ENCODE results near the gene CAPN13.

The CAPN13 gene

DNA sequence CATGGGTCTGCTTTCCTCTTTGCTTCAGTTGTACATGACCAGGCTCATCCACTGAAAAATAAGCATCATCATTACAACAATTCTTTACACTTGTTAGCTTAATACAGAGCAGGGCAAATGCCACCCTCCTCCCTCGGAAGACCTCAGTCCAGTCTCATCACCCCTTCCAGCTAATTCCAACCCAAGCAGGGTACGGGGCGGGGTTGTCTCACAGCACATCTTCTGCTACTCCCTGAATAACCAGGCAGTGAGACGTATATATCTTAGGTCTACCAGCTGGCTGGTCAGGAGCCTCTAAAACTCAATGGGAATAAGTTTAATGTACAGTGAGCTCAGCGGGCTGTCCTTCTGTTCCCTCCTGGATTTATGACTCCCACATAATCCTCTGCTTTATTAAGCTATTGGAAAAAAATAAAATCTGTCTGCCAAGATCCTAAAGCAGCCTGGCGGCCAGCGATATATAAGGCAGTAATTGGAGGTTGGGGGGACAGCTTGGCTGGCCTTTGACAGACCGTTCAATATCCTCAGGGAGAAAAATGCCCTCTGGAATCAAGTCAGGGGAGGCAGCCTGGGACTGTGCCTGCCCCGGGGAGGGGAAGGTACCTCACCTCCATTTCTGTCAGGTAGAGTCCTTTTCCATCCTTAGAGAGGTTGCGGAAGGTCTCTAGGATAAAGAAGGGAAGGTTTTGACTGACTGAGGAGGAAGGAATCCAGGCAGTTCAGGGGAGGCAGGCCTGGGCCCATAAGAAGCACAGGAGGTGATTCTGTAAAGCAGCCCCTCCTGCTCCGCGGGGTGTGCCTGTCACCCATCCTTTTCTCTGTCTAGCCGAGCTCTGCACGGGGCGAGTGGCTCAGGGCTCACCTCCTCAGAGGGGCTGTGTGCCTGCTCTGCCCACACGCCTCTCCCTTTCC is 76.3 kb downstream of the CAPN13 start:
- no peak for DNase-seq (ENCODE audit: low spot score)

DNA sequence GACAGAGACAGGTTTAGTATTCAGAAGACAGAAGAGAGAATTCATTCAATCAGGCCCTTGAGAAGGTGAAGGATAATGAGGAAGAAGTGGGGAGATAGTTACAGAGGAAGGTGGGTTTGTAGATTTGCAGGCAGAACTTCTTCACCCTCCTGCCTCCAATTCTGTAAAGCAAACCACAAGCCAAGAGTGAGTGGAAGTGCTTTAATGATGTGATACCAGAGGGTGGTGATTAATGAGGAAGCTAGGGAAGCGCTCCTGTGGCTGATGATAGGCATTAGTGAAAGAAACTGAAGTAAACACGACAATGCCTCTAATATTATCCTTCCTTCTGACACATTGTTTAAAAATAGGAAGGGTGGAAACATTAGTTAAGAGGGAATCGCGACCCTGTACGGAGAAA is 78.2 kb downstream of the CAPN13 start:
- DNase-seq (ENCODE audit: low spot score), result no peak

DNA sequence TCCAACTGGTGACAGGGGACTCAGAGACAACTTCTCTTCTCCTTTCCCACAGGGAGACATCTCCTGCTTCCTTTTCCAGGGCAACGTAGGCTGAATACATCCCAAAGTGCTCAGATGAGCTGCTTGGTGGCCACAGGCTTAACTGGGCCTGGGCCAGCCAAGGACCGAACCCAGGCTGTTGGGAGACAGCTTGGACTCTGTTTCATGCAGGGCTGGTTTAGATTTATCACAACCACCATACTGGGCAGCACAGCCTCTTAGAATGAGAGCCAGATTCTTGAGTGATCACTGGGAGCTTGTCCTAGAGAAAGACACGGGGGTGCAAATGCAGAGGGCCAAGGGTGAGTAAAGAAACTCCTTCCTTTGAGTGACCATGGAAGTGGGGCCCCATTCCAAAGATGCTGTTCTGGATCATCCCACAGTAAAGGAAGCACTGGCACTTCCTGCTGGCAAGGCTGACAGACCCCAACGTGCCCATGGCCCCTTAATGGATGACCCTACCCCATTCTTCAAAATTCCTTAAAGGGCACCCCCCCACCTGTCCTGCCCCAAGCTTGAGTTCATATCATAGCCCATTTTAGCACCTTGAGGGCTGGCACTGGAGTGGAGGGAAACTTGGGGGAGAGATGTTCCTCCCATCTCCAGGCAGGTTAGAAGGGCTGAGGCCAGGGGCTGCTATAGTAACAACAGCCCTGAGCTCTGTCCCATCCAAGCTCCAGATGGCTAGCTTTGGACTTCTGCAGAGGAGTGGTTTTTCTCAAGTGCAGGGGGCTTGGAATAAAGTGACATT is 84.1 kb downstream of the CAPN13 start:
- DNase-seq (ENCODE audit: low spot score), result no peak

DNA sequence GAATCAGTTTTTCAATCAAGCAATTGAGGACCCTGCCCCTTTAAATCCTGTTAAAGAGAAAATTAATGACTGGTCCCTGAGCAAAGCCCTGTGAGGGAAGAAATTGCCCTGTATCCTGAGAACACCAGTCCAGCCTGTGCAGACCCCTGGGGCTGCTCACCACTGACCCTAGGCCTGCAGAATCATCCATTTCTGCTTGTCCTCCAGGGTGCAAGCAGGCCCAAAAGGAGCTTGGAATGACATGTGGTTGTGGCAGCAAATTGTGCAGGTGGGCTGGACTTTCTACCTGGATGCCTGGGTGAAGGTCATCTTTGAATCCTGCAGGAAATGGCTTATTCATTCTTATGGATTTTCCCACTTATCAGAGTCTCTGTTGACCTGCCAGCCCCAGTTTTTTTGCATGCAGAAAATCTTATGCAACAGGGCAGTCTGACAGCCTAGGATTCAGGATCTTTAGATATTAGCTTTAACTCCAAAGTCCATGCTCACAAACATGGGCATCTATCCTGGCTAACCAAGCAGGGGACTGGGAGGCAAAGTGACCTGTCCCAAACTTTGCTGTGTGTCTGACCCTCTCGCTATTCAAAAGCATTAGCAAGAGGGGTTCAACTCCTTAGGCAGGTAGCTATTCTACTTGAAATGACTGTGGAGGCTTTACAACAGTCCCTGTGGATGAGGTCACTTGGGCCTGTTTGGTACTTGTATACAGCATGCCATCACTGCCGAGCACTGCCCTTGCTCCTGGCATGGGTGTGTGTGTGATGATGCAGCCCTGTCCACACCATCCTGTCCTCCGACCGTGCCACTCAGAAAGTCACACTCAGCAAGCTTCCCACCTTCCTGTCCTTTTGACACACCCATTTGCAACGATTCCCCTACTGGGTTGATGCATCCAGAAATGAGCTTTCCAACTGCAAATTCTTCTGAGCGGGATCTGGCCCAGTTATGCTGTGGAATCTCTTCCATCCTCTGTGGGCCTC is 85.3 kb downstream of the CAPN13 start:
- DNase-seq (ENCODE audit: low spot score), result no peak

DNA sequence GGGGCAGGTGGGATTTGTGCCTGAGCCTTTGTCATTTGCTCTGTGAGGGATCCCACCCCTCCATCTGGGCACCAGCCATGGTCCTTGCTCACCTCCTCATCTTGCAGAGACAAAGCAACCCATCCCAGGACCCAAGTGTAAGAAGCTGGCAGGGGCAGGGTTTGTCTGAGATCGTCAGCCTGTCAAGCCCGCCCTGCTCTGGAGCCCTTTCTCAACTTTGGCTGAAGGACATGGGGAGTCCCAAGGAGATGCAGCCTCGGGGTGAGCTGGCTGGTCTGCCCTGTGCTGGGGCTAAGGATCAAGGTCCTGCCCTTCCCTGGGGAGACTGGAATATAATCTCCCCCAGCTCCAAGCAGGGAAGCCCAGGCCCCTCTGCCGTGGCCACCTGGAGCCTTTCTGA is 86.0 kb downstream of the CAPN13 start:
- DNase-seq (ENCODE audit: low spot score), result no peak

DNA sequence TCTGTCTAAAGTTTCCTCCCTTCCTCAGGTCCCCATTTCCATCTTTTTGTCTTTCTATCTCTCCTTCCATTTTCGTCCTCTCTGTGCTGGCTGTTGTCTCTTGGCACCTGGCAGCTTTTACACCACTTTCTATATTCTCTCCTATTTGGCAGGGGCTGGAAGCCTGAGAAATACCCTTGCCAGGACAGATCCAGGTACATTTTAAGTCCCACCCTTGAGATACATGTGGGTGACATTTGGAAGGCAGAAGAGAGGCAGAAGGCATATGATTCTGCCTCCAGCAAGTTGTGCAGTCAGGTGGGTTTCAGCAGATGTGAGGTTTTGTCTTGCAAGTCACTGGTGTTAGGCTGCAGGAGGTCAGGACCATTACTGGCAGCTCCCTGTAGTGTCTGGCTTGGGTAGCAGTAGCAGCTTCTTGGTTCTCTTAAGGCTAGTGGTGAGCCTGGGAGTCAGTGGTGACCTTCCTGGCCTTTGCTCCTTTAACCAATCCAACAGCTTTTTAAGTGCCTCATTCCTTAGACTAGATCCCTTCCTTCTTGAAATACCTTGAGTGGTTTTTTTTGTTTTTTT is 90.1 kb downstream of the CAPN13 start:
- DNase-seq (ENCODE audit: low spot score), result no peak

DNA sequence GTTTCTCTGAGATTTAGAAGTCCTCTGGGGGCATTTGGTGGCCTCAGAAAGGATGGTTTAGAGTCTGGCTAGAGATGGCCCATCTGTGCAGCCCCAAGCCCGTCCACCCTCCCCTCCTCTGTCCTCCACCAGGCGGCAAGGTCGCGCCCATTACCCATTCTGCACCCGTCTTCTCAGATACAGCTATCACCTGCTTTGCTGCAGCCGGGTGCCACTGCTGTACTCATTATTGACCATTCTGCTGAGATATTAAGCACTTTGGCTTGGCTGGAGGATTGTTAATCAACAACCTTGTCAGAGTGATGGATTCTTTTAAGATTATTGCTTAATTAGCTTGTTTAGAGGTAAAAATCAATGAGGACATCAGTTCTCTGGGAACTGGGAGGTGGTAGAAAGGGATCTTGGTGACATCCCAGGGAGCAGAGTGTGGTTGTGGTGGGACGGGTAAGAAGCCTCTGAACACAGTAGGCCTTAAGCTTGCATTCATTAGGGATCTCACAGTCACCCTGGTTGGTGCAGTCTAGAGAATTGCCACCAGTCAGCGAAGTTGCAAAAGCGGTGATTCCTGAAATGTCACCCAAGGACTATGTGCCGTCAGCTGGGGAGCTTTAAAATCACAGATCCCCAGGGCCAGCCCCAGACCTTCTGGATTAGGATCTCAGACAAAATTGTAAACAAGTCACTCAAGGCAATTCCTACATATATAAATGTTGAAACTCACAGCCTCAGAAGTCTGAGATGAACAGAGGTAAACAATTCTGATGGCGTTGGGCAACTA is 90.9 kb downstream of the CAPN13 start:
- no peak for DNase-seq (ENCODE audit: low spot score)

DNA sequence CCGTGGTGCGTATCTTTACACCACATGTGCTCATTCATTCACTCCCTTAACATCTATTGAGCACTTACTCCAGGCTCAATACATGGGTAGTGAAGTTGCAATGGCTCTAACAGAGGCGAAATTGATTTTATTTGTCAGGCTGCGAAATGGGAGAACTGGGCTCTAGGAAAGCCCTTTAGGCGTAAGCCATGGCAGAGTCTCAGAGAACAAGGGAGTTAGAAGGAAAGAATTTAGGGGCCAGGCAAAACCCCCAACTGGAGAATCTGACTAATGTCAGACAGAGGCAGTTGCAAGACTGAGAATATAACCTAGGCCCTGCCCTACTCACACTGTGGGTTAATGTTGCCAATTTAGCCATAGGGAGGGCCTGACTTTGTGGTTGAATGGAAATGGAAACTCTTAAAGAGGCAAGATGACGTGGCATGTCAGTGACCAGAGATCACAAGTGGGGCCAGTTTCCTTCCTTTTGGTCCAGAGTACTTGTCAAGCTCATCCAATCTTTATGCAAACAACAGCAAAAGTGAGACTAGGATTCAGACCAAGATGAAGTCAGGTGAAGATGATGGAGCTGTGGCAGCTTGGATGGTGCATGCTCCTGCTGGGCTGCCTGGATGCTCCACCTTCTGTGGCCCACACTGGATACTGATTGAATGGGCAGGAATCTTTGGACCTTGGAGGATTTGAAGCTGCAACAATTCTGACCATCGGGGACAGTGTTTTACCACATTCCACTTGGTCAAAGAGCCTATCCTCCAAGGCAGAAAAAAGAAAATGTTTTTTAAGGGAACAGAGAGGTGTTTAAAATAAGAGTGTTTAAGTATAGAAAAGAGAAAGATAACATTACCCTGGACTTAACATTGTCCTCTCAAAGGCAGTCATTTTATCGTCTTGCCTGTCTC is 92.2 kb downstream of the CAPN13 start:
- DNase-seq (ENCODE audit: low spot score), result no peak

DNA sequence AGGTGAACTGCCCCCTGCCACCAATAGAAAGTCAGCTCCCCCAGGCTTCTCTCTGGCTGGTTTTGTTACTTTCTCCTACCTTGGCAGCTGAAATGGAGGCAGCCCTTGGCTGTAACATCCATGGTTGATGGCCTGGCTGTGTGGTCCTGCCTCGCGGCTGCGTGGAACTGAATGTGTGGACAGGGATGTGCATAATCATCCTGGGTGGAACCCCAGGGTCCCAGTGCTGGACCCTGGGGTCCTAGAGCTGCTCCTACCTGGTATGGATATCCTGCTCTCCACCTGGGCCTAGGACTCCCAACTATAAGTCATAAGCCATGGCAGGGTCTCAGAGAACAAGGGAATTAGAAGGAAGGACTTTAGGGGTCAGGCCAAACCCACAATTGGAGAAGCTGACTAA is 93.5 kb downstream of the CAPN13 start:
- DNase-seq (ENCODE audit: low spot score), result no peak

DNA sequence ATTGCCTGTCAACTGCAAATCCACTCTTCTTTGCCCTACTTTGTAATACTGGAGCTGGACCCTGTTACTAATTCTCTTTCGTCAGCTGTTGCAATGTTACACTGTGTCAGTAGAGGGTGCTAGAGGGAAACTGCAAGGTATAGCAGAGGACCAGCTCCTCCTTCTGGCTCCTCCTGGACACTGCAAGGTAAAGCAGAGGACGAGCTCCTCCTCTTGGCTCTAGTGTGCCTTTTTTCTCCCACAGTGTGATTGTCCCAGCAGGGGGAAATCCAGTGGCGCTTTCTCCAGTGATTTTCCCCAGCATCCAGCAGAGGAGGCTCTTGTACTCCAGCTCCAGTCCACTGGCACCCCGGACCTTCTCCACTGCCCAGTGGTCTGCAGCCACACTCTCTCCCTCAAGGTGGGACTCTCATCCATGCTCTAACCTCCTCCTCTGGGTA is 95.6 kb downstream of the CAPN13 start:
- peak; percentile 90 for DNase-seq (ENCODE audit: low spot score)

DNA sequence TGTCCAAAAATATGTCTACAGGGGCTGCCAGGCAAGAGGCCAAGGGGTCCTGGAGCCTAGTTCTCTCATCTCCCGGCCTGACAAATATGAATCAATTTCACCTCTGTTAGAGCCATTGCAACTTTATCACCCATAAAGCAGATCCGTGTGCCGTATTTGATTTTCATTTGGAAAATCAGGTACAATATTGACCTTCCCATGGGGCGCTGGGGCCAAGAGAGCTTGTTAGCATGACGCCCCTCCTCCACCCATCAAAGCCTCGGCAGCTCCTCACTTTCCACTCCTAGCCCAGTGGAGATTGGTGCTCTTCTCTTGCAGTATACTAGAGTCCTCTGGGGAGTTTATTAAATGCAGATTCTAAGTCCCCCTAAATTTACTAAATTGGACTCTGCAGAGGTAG is 96.8 kb downstream of the CAPN13 start:
- no peak for DNase-seq (ENCODE audit: low spot score)

DNA sequence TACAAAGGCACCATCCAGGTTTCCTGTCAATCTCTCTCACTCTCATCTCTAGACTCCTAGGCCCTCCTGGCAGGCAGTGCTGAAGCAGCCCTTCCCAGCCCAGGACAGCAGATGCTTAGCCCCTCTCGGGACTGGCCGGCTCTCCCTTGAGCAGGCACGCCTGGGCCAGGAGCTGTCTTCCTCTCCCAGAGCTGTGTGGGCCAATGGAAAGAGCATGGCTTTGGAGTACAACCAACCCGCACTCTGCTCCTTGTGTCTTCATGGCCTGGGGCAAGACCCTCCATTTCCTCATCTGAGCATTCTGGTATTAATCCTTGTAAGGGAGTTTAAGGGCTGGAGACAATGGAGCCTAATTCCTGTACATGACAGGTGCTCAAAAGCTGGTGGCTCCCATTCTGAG is 97.2 kb downstream of the CAPN13 start:
- no peak for DNase-seq (ENCODE audit: low spot score)

DNA sequence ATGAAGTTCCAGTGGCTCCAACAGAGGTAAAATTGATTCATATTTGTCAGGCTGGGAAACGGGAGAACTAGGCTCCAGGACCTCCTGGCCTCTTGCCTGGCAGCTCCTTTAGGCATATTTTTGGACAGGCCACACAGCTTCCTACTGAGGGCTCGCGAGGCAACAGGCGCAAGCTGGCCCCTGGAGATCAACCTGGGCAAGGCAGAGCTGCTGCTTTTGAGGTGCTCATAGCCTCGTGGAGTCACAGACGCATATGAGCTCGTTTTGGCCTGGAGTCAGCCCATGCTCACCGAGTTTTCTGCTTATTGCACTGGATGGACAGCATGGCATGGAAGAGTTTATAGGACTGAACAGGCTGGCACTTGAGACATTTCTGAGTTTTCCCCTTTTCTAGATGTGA is 97.7 kb downstream of the CAPN13 start:
- no peak for DNase-seq (ENCODE audit: low spot score)

DNA sequence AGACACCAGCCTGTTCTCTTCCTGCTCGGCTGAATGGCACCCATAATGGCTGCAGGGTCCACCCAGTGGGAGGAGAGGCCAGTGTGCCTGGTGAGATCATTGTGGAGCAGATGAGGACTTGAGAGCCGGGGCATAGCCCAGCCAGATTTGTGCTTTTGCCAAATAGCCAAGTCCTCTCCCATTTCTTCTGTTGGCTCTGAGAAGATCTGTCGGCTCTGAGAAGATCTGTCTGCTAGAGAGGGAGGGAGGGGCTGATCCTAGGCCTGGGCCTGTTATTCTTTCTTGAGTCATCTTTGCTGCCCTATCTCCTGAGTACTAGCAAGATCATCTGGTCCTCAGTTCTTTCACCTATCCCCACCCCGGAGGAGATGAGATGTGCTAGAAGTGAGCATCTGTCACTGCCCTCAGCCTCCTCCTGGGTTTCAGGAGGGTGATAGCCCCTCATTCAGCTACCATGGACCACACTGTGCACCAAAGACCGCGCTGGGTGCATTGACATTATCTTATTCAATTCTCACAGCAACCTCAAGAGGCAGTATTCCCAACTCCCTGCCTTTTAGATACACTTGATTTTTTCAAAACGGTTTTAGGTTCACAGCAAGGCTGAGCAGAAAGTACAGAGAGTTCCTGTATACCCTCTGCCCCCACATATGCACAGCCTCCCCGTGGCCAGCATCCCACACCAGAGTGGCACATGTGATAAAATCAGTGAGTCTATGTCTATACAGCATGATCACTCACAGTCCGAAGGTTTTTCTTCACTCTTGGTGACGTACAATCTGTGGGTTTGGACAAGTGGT is 98.6 kb downstream of the CAPN13 start:
- DNase-seq (ENCODE audit: low spot score), result peak; percentile 62

DNA sequence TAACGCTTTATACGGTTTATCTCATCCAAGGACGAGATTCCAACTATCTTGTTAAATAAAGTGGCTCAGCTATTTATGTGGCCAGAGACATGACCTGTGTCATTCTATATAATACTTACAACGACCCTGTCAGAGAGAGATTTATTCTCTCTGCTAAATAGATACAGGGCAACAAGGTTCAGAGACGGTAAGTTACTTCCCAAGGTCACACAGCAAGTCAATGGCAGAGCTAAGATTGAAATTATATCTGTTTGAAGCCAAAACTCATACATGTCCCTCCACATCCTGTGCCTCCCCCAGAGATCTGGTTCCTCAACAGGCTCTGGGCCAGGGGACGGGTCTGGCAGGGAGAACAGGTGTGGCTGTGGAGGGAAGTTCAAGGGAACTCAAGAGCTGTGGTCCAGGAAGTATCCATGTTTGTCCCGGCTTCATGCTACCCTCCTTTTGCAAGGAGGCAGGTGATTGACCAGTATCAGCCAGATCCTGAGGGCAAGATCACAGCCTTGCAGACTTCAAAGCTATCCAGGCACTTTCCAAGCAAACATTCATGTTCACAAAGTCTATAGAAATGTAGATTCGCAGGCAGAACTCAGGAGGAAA is 99.8 kb downstream of the CAPN13 start:
- DNase-seq (ENCODE audit: low spot score), result no peak

DNA sequence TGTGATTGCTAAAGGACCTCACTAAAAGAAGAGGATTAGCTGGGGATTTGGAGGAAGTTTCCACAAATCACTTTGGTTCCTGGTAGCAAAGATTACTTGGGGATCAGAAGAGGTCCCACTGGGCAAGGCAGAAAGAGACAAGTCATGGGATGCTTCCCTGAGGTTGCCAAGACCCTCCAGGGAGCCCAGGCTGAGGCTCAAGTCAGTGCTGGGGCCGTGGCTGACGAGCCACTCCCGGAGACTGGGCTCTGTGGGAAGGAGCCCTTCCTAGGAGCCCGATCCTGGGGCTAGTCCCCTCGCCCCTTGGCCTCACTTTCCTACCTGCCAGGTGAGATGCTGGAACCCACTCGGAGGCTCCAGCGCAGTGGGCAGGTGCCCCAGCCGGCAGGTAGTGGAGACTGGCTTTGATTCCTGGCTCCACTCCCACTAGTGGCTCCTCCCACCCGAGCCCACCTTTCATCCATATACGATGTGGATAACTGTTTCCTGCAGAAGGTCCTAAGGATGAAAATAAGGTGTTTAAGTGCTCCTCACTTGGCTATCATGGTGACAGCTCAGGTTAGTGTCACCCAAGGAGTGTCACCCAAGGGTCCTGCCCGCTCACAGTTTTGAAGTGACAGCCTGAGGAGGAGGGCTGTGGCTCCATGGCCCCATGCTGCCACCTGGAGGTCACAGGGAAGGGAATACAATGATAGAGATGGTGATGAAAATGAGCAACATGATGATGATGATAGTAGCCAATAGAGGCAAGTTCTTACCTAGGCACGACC is 100.5 kb downstream of the CAPN13 start:
- DNase-seq (ENCODE audit: low spot score), result peak; percentile 78

DNA sequence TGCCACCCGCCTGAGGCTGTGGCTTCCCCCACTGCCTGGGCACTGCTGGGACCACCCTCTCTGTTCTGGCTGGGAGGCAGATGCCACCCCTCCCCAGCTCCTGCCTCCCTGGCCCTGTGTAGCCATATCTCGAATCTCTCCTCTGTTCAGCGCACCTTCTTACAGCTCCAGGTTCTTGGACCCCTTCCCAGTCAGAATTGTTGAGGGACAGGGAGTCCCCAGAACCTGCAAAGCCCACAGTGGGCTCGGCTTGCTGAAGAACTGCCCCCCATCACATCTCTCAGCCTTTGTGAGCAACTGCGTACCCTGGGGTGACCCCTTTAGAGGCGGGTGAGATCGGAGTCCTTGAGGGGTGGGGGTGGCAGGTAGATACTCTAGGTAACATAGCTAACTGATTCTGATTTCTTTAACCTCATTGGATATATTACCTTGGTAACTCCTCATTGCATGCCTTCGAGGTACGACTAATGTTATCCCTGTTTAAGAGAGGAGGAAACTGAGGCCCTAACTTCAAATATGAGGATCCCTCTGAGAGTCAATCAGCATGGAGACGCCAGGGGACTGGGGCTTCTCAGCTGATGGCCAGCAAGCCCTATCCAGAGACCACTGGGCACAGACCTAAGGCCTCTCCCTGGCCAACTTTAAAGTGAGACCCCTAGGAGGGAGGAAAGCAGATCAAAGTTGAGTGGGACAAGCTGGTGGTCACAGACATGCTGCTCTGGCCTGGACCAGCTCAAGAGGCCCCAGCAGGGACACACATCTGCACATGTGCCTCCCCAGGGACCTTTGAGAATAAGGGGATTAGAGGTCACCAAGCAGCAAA is 101.3 kb downstream of the CAPN13 start:
- no peak for DNase-seq (ENCODE audit: low spot score)

Data from AG08395 (cell line).